K562 (cell line): ENCODE measurements around the gene CDCA7. TPM values are rescaled to one million over a fixed set of nuclear protein-coding genes. Genes with fewer than 3 reads are reported as not detected.

Experiments
- ATAC-seq: fragments of 200-7000 bp; cut with Tn5 transposase; 3 replicates; pipeline ENCODE4 v1.9.1; 2020; ENCODE audit warnings: moderate library complexity
- BruUV-seq: library from RNA; stranded (reverse); fragments of 400-500 nt; replicated peaks from 2 replicates; lab custom pipeline; 2021; lab: Mats Ljungman, UMichigan
- CTCF ChIA-PET: fragments of 300-600 bp; formaldehyde crosslinking; extraction: SDS; loops from one replicate; lab custom pipeline; 2021; ENCODE audit warnings: low intra/inter-chr PET ratio; lab: Yijun Ruan, JAX
- POLR2A ChIA-PET: fragments of 300-600, 350-650 bp; sonication (Branson Sonifier 250); formaldehyde crosslinking; extraction: SDS; loops from one replicate; lab custom pipeline; 2021; ENCODE audit warnings: antibody characterized with exemption, inconsistent platforms; lab: Yijun Ruan, JAX
- DNase-seq, 4 experiments: peaks; one replicate each; pipeline versions ENCODE4 v3.0.0 to v3.0.0-alpha.2; 2011 to 2018; ENCODE audit warnings: low spot score in 3 of 4, mixed read lengths in 3 of 4; ENCODE audit errors: extremely low read depth in 1 of 4
- FAIRE-seq: peaks from 2 replicates; lab custom pipeline; 2011; peaks lifted over from hg19 to GRCh38; lab: Jason Lieb, UNC
- H2AFZ ChIP-seq: 2 replicates; pipeline ENCODE4 v1.6.0; 2011; ENCODE audit warnings: low read depth, low read length, control low read depth, inconsistent platforms
- H3K27ac ChIP-seq: fragments of 200-600 bp; 3 replicates; pipeline ENCODE4 v1.8.0; 2011; ENCODE audit warnings: low read depth, mild to moderate bottlenecking, control low read depth, inconsistent platforms, low read length, moderate library complexity, mixed read lengths; ENCODE audit errors: extremely low read depth
- H3K27me3 ChIP-seq, 2 experiments: fragments of 300-600 bp in 1 of 2; 2 replicates in 1 of 2; 3 replicates in 1 of 2; pipeline versions ENCODE4 v1.6.0 to v1.8.0; 2011; ENCODE audit warnings: inconsistent platforms in 2 of 2, low read length in 2 of 2, mild to moderate bottlenecking in 1 of 2, mixed read lengths in 1 of 2, moderate library complexity in 1 of 2; ENCODE audit not compliant: control insufficient read depth in 2 of 2, insufficient read depth in 2 of 2
- H3K36me3 ChIP-seq: fragments of 300-600 bp; 3 replicates; pipeline ENCODE4 v1.8.0; 2011; ENCODE audit warnings: mild to moderate bottlenecking, low read length, inconsistent platforms; ENCODE audit not compliant: control insufficient read depth, insufficient read depth
- H3K4me1 ChIP-seq, 2 experiments: fragments of 200-600 bp in 1 of 2; replicated peaks in 1 of 2; 2 replicates in 1 of 2; 3 replicates in 1 of 2; pipeline versions ENCODE4 v1.5.1 to v1.8.0; 2011; ENCODE audit warnings: inconsistent platforms in 2 of 2, low read length in 2 of 2, mild to moderate bottlenecking in 1 of 2, mixed read lengths in 1 of 2, moderate library complexity in 1 of 2; ENCODE audit not compliant: control insufficient read depth in 2 of 2, insufficient read depth in 2 of 2
- H3K4me2 ChIP-seq: 2 replicates; pipeline ENCODE4 v1.6.1; 2011; ENCODE audit warnings: low read length, control low read depth, inconsistent platforms, mixed read lengths; ENCODE audit not compliant: insufficient read depth
- H3K4me3 ChIP-seq: fragments of 200-600 bp; sonication (generic), shearing (Covaris generic); 2 replicates; pipeline ENCODE4 v1.5.1; 2016; ENCODE audit warnings: control low read depth, inconsistent platforms
- H3K79me2 ChIP-seq: fragments of 200-600 bp; 3 replicates; pipeline ENCODE4 v1.8.0; 2011; ENCODE audit warnings: low read length, inconsistent platforms; ENCODE audit not compliant: control insufficient read depth, insufficient read depth
- H3K9ac ChIP-seq, 2 experiments: 2 replicates each; pipeline versions ENCODE4 v1.6.0 to v1.6.1; 2011; ENCODE audit warnings: low read depth in 2 of 2, low read length in 2 of 2, control low read depth in 1 of 2, inconsistent platforms in 1 of 2, mild to moderate bottlenecking in 1 of 2, mixed read lengths in 1 of 2; ENCODE audit not compliant: insufficient read depth in 1 of 2
- H3K9me1 ChIP-seq: one replicate; pipeline ENCODE4 v1.6.0; 2011; ENCODE audit warnings: inconsistent platforms, mild to moderate bottlenecking, low read length, moderate library complexity; ENCODE audit not compliant: control insufficient read depth, insufficient read depth
- H3K9me3 ChIP-seq: replicated peaks from 2 replicates; pipeline ENCODE4 v1.5.1; 2011; ENCODE audit warnings: low read depth, low read length, inconsistent platforms; ENCODE audit not compliant: control insufficient read depth, insufficient read depth
- H4K20me1 ChIP-seq: replicated peaks from 2 replicates; pipeline ENCODE4 v1.6.1; 2011; ENCODE audit warnings: low read length, inconsistent platforms, mixed read lengths; ENCODE audit not compliant: control insufficient read depth, insufficient read depth
- BCL6 ChIP-seq: fragments of 250-450 bp; sonication (Bioruptor Pico); IDR thresholded peaks from 2 replicates; pipeline ENCODE4 v1.4.0; 2020
- CTBP1 ChIP-seq: fragments of 450-650 bp; IDR thresholded peaks from 2 replicates; pipeline ENCODE4 v1.6.1; 2016; ENCODE audit warnings: borderline replicate concordance
- JUND ChIP-seq, 2 experiments: IDR thresholded peaks; 2 replicates in 1 of 2; 3 replicates in 1 of 2; pipeline ENCODE4 v1.6.1; 2011; ENCODE audit warnings: borderline replicate concordance in 2 of 2, low read depth in 2 of 2, low read length in 2 of 2, improper control_type of control experiment in 1 of 2, missing biosample characterization in 1 of 2, missing genetic modification characterization in 1 of 2, missing genetic modification reagents in 1 of 2
- NCOR1 ChIP-seq: fragments of 450-650 bp; IDR thresholded peaks from 2 replicates; pipeline ENCODE4 v1.6.1; 2016; ENCODE audit warnings: mild to moderate bottlenecking, moderate library complexity
- NFATC3 ChIP-seq: fragments of 450-650 bp; IDR thresholded peaks from 2 replicates; pipeline ENCODE4 v1.6.1; 2017; ENCODE audit warnings: mild to moderate bottlenecking
- NR2C1 ChIP-seq, 2 experiments: fragments of 450-650 bp; IDR thresholded peaks; 2 replicates each; pipeline ENCODE4 v1.6.1; 2017; ENCODE audit warnings: mild to moderate bottlenecking in 2 of 2, antibody characterized with exemption in 1 of 2, inconsistent platforms in 1 of 2, missing compliant biosample characterization in 1 of 2, missing genetic modification characterization in 1 of 2
- ZNF584 ChIP-seq: fragments of 200-800 bp; sonication (Bioruptor generic); IDR thresholded peaks from 2 replicates; pipeline ENCODE4 v1.6.1; 2016; ENCODE audit warnings: low read depth, mild to moderate bottlenecking, missing genetic modification characterization, missing compliant biosample characterization
- WGBS: fragments of 100-300 bp; shearing (Covaris generic); methylation state at CpG from one replicate; pipeline ENCODE4 v1.1.6; 2016; ENCODE audit warnings: low coverage, mixed read lengths; ENCODE audit not compliant: insufficient coverage; ENCODE audit errors: missing lambda C conversion rate; 5-methylcytosine and 5-hydroxymethylcytosine counted together
- in situ Hi-C: fragments of 300-500 bp; cut with MboI; formaldehyde crosslinking; loops from 4 replicates; pipeline ENCODE4 v1.15.0; 2018; ENCODE audit warnings: inconsistent platforms, mixed read lengths
- intact Hi-C: fragments of 100-400 bp; cut with micrococcal nuclease; formaldehyde crosslinking; loops from 2 replicates; pipeline ENCODE4 v1.14.2; 2022
- polyA plus RNA-seq, 8 experiments: library from polyadenylated mRNA; depleted of rRNA in 4 of 8; stranded (reverse) in 5 of 8; unstranded in 3 of 8; fragments of >200 nt; fragmentation: Nextera tagmentation in 2 of 8; fragmentation: Illumina TruSeq in 1 of 8; extraction: Ambion mirVana in 2 of 8; extraction: Trizol in 1 of 8; gene quantifications; 2 replicates each; pipeline versions ENCODE4 v1.2.1 to v1.2.3, GENCODE V29; 2011 to 2014; ENCODE audit warnings: inconsistent platforms in 1 of 8, missing spikeins in 1 of 8
- total RNA-seq, 7 experiments: library from RNA; depleted of rRNA in 6 of 7; stranded (reverse); fragments of >200 nt in 6 of 7; fragmentation: Illumina TruSeq in 2 of 7; extraction: Trizol in 2 of 7; gene quantifications; 2 replicates each; pipeline versions ENCODE4 v1.2.1 to v1.2.3, GENCODE V29; 2011 to 2021; ENCODE audit warnings: low replicate concordance in 1 of 7
- TF ChIP-seq, protein P1 (sequence below): fragments of 450-650 bp; IDR thresholded peaks from 2 replicates; pipeline ENCODE4 v1.7.0; 2016; ENCODE audit warnings: borderline replicate concordance

The CDCA7 gene
- total and polyA plus RNA-seq, 9 of the 15 experiments (the other 6 are each of a cell fraction or from before 2014, with no cell fraction given), result 28.5 to 122 (median 51.0) TPM

DNA sequence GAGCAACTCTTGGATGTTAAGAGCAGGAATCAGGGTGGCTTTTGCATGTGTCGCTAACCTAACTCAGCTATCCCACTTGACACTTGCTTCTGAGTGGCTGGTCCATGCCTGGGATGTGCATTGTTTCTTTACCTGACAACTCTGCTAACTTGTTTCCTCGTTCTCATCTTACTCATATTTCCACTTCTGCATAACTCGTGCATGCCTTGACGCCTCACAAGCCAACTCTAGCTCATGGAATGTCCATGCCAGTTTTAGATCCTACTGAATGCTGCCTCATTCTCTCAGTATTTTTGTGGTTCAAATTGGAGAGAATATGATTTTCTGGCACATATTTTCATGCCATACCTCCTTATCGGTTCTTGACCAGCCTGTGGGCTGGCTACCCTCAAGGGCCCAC lies 52.5 kb downstream of the CDCA7 start (continued):
- TF ChIP-seq, protein P1, sequence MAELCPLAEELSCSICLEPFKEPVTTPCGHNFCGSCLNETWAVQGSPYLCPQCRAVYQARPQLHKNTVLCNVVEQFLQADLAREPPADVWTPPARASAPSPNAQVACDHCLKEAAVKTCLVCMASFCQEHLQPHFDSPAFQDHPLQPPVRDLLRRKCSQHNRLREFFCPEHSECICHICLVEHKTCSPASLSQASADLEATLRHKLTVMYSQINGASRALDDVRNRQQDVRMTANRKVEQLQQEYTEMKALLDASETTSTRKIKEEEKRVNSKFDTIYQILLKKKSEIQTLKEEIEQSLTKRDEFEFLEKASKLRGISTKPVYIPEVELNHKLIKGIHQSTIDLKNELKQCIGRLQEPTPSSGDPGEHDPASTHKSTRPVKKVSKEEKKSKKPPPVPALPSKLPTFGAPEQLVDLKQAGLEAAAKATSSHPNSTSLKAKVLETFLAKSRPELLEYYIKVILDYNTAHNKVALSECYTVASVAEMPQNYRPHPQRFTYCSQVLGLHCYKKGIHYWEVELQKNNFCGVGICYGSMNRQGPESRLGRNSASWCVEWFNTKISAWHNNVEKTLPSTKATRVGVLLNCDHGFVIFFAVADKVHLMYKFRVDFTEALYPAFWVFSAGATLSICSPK, result no peak
- TF ChIP-seq BCL6 (CRISPR knock-in tag) (no peak), NR2C1 (IDR thresholded peaks at IDR 0.05) (no peak), NR2C1 (tag; IDR thresholded peaks at IDR 0.05) (no peak), CTBP1 (no peak), ZNF584 (CRISPR knock-in tag) (no peak), JUND (IDR thresholded peaks at IDR 0.05; ENCODE audit: borderline replicate concordance, low read depth, low read length) (no peak), JUND (tag; IDR thresholded peaks at IDR 0.05; ENCODE audit: borderline replicate concordance, low read depth, low read length) (no peak), NCOR1 (no peak)

DNA sequence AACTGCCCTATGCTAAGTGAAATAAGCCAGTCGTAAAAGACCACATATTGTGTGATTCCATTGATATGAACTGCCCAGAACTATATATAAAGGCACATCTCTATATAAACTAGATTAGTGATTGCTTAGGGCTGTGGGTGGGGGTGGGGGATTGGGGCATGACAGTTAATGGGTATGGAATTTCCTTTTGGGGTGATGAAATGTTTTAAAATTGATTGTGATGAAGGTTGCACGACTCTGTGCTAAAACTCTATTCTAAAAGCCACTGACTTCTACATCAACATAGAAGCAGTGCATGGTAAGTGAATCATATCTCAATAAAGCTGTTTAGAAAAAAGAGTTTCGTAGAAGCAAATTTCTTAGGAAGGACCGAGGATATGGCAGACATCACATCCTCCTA lies 53.0 kb downstream of the CDCA7 start:
- CTCF ChIA-PET, result no interaction called here
- WGBS, result 0% methylated on average over 4 of the region's 4 CpGs
- no peak overlapping the region for H3K27ac ChIP-seq
- intact Hi-C loops, result no loop called here
- no peak overlapping the region for H3K4me3 ChIP-seq
- no peaks in the 10 kb centered on the region for H3K4me1 ChIP-seq
- H3K27me3 ChIP-seq, result peaks cover 23 to 42% of the 10 kb centered on the region in 2 experiments
- H2AFZ ChIP-seq, result no peak overlapping the region
- H3K36me3 ChIP-seq, result no peaks in the 10 kb centered on the region
- no peaks in the 10 kb centered on the region for H3K79me2 ChIP-seq
- TF ChIP-seq NFATC3, result no peak
- TF ChIP-seq, all 486 proteins: peak for 0
- BruUV-seq, result no TSS peak
- POLR2A ChIA-PET, result no interaction called here
- FAIRE-seq (no peak), DNase-seq (no peak), ATAC-seq (no peak)
- H3K9me1 ChIP-seq, result no peaks in the 10 kb centered on the region
- H3K4me2 ChIP-seq, result no peak overlapping the region
- H3K9ac ChIP-seq, result no peak overlapping the region
- no peaks in the 10 kb centered on the region for H4K20me1 ChIP-seq
- H3K9me3 ChIP-seq, result no peaks in the 10 kb centered on the region
- in situ Hi-C loops, result no loop called here
